Bone marrow (tissue), 2 donors: ENCODE data around the gene GRIP1.
"Not testable (repeated sequence)": the region's sequence is repeated elsewhere in the genome, so short reads cannot be mapped to it uniquely, and the experiment has no call there.

Experiments used
- DNase-seq, 2 donors: peaks; one replicate each; lab custom pipeline; 2025; lab: John Stamatoyannopoulos, UW

GRIP1 gene

GRCh38 chr12:66323017-66323416 lies 355.9 kb downstream of the GRIP1 start:
- DNase-seq = no peak

- no peak for DNase-seq
Measured at GRCh38 chr12:66321435-66321834, 357.4 kb downstream of the GRIP1 start.

- DNase-seq = no peak
Measured at GRCh38 chr12:66320996-66321395, 357.9 kb downstream of the GRIP1 start.

- DNase-seq = no peak
Measured at GRCh38 chr12:66319266-66319954, 359.5 kb downstream of the GRIP1 start.

- DNase-seq = no peak
Measured at GRCh38 chr12:66314278-66314677, 364.6 kb downstream of the GRIP1 start.

GRCh38 chr12:66312189-66312588 lies 366.7 kb downstream of the GRIP1 start:
- no peak for DNase-seq

GRCh38 chr12:66309606-66310005 lies 369.3 kb downstream of the GRIP1 start:
- no peak for DNase-seq

- no peak for DNase-seq
Measured at GRCh38 chr12:66304296-66304900, 374.5 kb downstream of the GRIP1 start.

GRCh38 chr12:66303316-66303804 lies 375.5 kb downstream of the GRIP1 start:
- DNase-seq = not testable (repeated sequence)

- DNase-seq = no peak
Measured at GRCh38 chr12:66302827-66303169, 376.1 kb downstream of the GRIP1 start.

GRCh38 chr12:66301944-66302826 lies 376.7 kb downstream of the GRIP1 start, which contains the start of gene HELB:
Gene HELB, plus strand, starts transcription at chr12:66302493. Its CDS starts 111 bp downstream, at chr12:66302604.
- peak; percentile 91 to 95 for DNase-seq

- no peak for DNase-seq
Measured at GRCh38 chr12:66297923-66298322, 381.0 kb downstream of the GRIP1 start.
